GM12878 (cell line): ENCODE measurements around the gene VAC14. TPM values are rescaled to one million over a fixed set of nuclear protein-coding genes. Genes with fewer than 3 reads are reported as not detected.

Experiments
- ATAC-seq: fragments of 200-7000 bp; cut with Tn5 transposase; 3 replicates; pipeline ENCODE4 v1.9.1; 2020; ENCODE audit warnings: mild to moderate bottlenecking, moderate library complexity
- BruUV-seq: library from RNA; stranded (reverse); fragments of 400-500 nt; replicated peaks from 2 replicates; lab custom pipeline; 2021; lab: Mats Ljungman, UMichigan
- CTCF ChIA-PET: fragments of 300-600 bp; sonication (Branson Sonifier 250); formaldehyde crosslinking; extraction: SDS; loops from one replicate; lab custom pipeline; 2021; ENCODE audit warnings: inconsistent platforms; lab: Yijun Ruan, JAX
- POLR2A ChIA-PET: fragments of 350-600 bp; formaldehyde crosslinking; extraction: SDS; loops from one replicate; lab custom pipeline; 2021; ENCODE audit warnings: inconsistent platforms; lab: Charles Lee
- RAD21 ChIA-PET: fragments of 300-600 bp; sonication (Branson Sonifier 250); formaldehyde crosslinking; loops from one replicate; lab custom pipeline; 2023; ENCODE audit warnings: antibody characterized with exemption; ENCODE audit not compliant: unreplicated experiment; lab: Charles Lee
- SMC1A ChIA-PET: fragments of 300-600 bp; sonication (Branson Sonifier 250); formaldehyde crosslinking; loops from one replicate; lab custom pipeline; 2023; ENCODE audit not compliant: unreplicated experiment, uncharacterized antibody; lab: Charles Lee
- DNase-seq: peaks from one replicate; pipeline ENCODE4 v3.0.0-alpha.2; 2011; ENCODE audit warnings: low read depth, low spot score
- FAIRE-seq: peaks from 3 replicates; lab custom pipeline; 2011; peaks lifted over from hg19 to GRCh38; lab: Jason Lieb, UNC
- H2AFZ ChIP-seq: 2 replicates; pipeline ENCODE4 v1.6.0; 2011; ENCODE audit warnings: low read depth, low read length, control low read depth; ENCODE audit not compliant: control insufficient read depth
- H3K27ac ChIP-seq: 2 replicates; pipeline ENCODE4 v1.5.1; 2011; ENCODE audit warnings: control low read depth; ENCODE audit not compliant: control insufficient read depth, insufficient read depth
- H3K27me3 ChIP-seq, 2 experiments: replicated peaks in 1 of 2; 2 replicates each; pipeline versions ENCODE4 v1.6.0 to v1.6.1; 2011; ENCODE audit warnings: low read length in 1 of 2; ENCODE audit not compliant: control insufficient read depth in 2 of 2, insufficient read depth in 2 of 2
- H3K36me3 ChIP-seq, 2 experiments: 2 replicates each; pipeline ENCODE4 v1.5.1; 2011; ENCODE audit warnings: low read length in 1 of 2; ENCODE audit not compliant: control insufficient read depth in 2 of 2, insufficient read depth in 2 of 2
- H3K4me1 ChIP-seq: 2 replicates; pipeline ENCODE4 v1.6.1; 2011; ENCODE audit warnings: mild to moderate bottlenecking, low read length, moderate library complexity, mixed read lengths; ENCODE audit not compliant: control insufficient read depth, insufficient read depth
- H3K4me2 ChIP-seq: 2 replicates; pipeline ENCODE4 v1.6.0; 2011; ENCODE audit warnings: control low read depth; ENCODE audit not compliant: control insufficient read depth, insufficient read depth
- H3K4me3 ChIP-seq: fragments of 200-600 bp; sonication (generic); 2 replicates; pipeline ENCODE4 v1.5.1; 2016
- H3K79me2 ChIP-seq: 2 replicates; pipeline ENCODE4 v1.6.0; 2011; ENCODE audit warnings: low read length; ENCODE audit not compliant: control insufficient read depth, insufficient read depth
- H3K9ac ChIP-seq: 2 replicates; pipeline ENCODE4 v1.8.0; 2011; ENCODE audit warnings: low read length, control low read depth, mixed read lengths; ENCODE audit not compliant: control insufficient read depth, insufficient read depth
- H3K9me3 ChIP-seq: replicated peaks from 3 replicates; pipeline ENCODE4 v1.5.1; 2011; ENCODE audit warnings: mild to moderate bottlenecking, low read length; ENCODE audit not compliant: control insufficient read depth, insufficient read depth
- H4K20me1 ChIP-seq: 2 replicates; pipeline ENCODE4 v1.6.0; 2011; ENCODE audit not compliant: control insufficient read depth, insufficient read depth
- ASH2L ChIP-seq: fragments of 300-600, 200-600 bp; sonication (generic); IDR thresholded peaks from 2 replicates; pipeline ENCODE4 v1.6.1; 2017; ENCODE audit warnings: low read depth, mild to moderate bottlenecking, borderline replicate concordance
- EP300 ChIP-seq, 2 experiments: fragments of 150-350 bp in 1 of 2; IDR thresholded peaks; 2 replicates each; pipeline ENCODE4 v1.6.1; 2011 to 2012; ENCODE audit warnings: low read depth in 2 of 2, low read length in 2 of 2, borderline replicate concordance in 1 of 2, improper control_type of control experiment in 1 of 2, inconsistent platforms in 1 of 2; ENCODE audit not compliant: control insufficient read depth in 1 of 2
- ESRRA ChIP-seq: IDR thresholded peaks from 2 replicates; pipeline ENCODE4 v1.6.1; 2012; ENCODE audit warnings: mild to moderate bottlenecking, low read length, improper control_type of control experiment
- KLF5 ChIP-seq: fragments of 450-650 bp; IDR thresholded peaks from 2 replicates; pipeline ENCODE4 v1.6.1; 2014; ENCODE audit warnings: mild to moderate bottlenecking; ENCODE audit not compliant: partially characterized antibody
- NR2C2 ChIP-seq: IDR thresholded peaks from 2 replicates; pipeline ENCODE4 v1.6.1; 2011; ENCODE audit warnings: borderline replicate concordance, low read depth; ENCODE audit not compliant: control insufficient read depth, insufficient read length
- PRDM15 ChIP-seq: fragments of 450-650 bp; formaldehyde crosslinking; IDR thresholded peaks from 2 replicates; pipeline ENCODE4 v1.4.0; 2020; ENCODE audit warnings: mild to moderate bottlenecking, moderate library complexity
- SREBF2 ChIP-seq: IDR thresholded peaks from 2 replicates; pipeline ENCODE4 v1.6.1; 2012; ENCODE audit warnings: mild to moderate bottlenecking, low read length
- ZNF207 ChIP-seq: fragments of 450-650 bp; IDR thresholded peaks from 2 replicates; pipeline ENCODE4 v1.6.1; 2014; ENCODE audit warnings: antibody characterized with exemption, mild to moderate bottlenecking, borderline replicate concordance
- ZNF592 ChIP-seq: fragments of 450-650 bp; IDR thresholded peaks from 2 replicates; pipeline ENCODE4 v1.6.1; 2017; ENCODE audit warnings: mild to moderate bottlenecking, moderate library complexity
- WGBS: methylation state at CpG from one replicate; pipeline ENCODE4 v1.1.6; 2016; ENCODE audit warnings: low lambda C conversion rate; ENCODE audit not compliant: insufficient replicate concordance, insufficient coverage; ENCODE audit errors: missing lambda C conversion rate; 5-methylcytosine and 5-hydroxymethylcytosine counted together
- in situ Hi-C: fragments of 300-500 bp; cut with MboI; formaldehyde crosslinking; loops from 9 replicates; pipeline ENCODE4 v1.14.3; 2018; ENCODE audit warnings: mixed read lengths
- intact Hi-C: fragments of 100-400 bp; cut with micrococcal nuclease; formaldehyde crosslinking; loops from one replicate; pipeline ENCODE4 v1.14.2; 2022; ENCODE audit not compliant: unreplicated experiment
- polyA plus RNA-seq, 11 experiments: library from polyadenylated mRNA; depleted of rRNA in 4 of 11; unstranded in 6 of 11; stranded (reverse) in 5 of 11; fragments of >200 nt; fragmentation: Nextera tagmentation in 4 of 11; fragmentation: Illumina TruSeq in 1 of 11; extraction: Ambion mirVana in 4 of 11; extraction: Trizol in 1 of 11; gene quantifications; 1 replicate in 1 of 11; 2 replicates in 10 of 11; pipeline versions ENCODE4 v1.2.1 to v1.2.3, GENCODE V29; 2011 to 2016; ENCODE audit warnings: inconsistent platforms in 2 of 11, missing spikeins in 2 of 11, low read depth in 1 of 11
- total RNA-seq, 4 experiments: library from RNA; depleted of rRNA in 3 of 4; stranded (reverse); fragments of >200 nt in 3 of 4; fragmentation: Illumina TruSeq in 1 of 4; extraction: Trizol in 1 of 4; gene quantifications; 2 replicates each; pipeline versions ENCODE4 v1.2.1 to v1.2.3, GENCODE V29; 2013 to 2021
- TF ChIP-seq, protein P1 (sequence below): fragments of 450-650 bp; formaldehyde crosslinking; IDR thresholded peaks from 2 replicates; pipeline ENCODE4 v1.5.0; 2022; ENCODE audit warnings: mild to moderate bottlenecking, missing genetic modification characterization

Gene VAC14
- total and polyA plus RNA-seq, 10 of the 15 experiments (the other 5 are each of a cell fraction or from before 2014, with no cell fraction given) = 1.3 to 45.5 (median 25.5) TPM

- TF ChIP-seq EP300 (IDR thresholded peaks at IDR 0.05; ENCODE audit: borderline replicate concordance in 1 of 2, control insufficient read depth in 1 of 2, low read depth in 2 of 2, low read length in 2 of 2) = no peak
- TF ChIP-seq ZNF207 = no peak
These were observed 86.3 kb downstream of the VAC14 start (continued) for GRCh38 chr16:70714581-70715054.

DNA sequence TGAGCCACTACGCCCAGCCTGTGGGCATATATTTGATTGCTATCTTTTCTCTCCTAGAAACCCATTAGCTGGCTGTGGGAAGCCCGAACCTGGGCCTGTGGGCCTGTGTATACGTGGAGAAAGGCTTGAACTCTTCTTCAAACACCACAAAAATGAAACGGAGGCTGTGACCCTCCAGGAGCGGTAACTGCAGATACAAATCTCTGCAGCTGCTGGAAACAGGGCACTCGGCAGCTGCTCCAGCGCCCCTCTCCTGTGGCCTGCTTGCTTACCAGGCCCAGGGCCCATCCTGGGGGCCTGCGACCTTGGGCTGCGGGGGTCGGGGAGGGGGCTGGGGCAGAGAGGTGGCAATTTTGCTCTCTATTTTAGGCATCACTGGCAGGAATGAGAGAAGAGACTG, 87.1 kb downstream of the VAC14 start:
- FAIRE-seq = no peak
- intact Hi-C loops (no loop called here), in situ Hi-C loops (no loop called here)
- Histone ChIP-seq H4K20me1 (no peaks in the 10 kb centered on the region), H3K9ac (no peak overlapping the region), H3K9me3 (no peaks in the 10 kb centered on the region), H3K4me2 (no peak overlapping the region), H3K27ac (no peak overlapping the region), H3K4me1 (no peaks in the 10 kb centered on the region), H2AFZ (no peak overlapping the region), H3K27me3 (no peaks in the 10 kb centered on the region), H3K4me3 (no peak overlapping the region), H3K79me2 (no peaks in the 10 kb centered on the region), H3K36me3 (peaks cover 0 to 2% of the 10 kb centered on the region in 2 experiments; a peak in 2 of 4 replicates)
- no peak for ATAC-seq
- CTCF ChIA-PET = no interaction called here
- POLR2A ChIA-PET = no interaction called here
- no peak for DNase-seq
- 91% methylated on average over 7 of the region's 10 CpGs for WGBS
- BruUV-seq = no TSS peak
- SMC1A ChIA-PET = no interaction called here
- RAD21 ChIA-PET = no interaction called here
- TF ChIP-seq ASH2L (no peak), NR2C2 (no peak), PRDM15 (no peak), ESRRA (no peak), ZNF592 (no peak), KLF5 (no peak), SREBF2 (no peak)
- TF ChIP-seq, protein P1, sequence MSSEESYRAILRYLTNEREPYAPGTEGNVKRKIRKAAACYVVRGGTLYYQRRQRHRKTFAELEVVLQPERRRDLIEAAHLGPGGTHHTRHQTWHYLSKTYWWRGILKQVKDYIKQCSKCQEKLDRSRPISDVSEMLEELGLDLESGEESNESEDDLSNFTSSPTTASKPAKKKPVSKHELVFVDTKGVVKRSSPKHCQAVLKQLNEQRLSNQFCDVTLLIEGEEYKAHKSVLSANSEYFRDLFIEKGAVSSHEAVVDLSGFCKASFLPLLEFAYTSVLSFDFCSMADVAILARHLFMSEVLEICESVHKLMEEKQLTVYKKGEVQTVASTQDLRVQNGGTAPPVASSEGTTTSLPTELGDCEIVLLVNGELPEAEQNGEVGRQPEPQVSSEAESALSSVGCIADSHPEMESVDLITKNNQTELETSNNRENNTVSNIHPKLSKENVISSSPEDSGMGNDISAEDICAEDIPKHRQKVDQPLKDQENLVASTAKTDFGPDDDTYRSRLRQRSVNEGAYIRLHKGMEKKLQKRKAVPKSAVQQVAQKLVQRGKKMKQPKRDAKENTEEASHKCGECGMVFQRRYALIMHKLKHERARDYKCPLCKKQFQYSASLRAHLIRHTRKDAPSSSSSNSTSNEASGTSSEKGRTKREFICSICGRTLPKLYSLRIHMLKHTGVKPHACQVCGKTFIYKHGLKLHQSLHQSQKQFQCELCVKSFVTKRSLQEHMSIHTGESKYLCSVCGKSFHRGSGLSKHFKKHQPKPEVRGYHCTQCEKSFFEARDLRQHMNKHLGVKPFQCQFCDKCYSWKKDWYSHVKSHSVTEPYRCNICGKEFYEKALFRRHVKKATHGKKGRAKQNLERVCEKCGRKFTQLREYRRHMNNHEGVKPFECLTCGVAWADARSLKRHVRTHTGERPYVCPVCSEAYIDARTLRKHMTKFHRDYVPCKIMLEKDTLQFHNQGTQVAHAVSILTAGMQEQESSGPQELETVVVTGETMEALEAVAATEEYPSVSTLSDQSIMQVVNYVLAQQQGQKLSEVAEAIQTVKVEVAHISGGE (CRISPR knock-in tag) = no peak
